ENCODE results near the gene BAG1.

- TF ChIP-seq CTCF (IDR thresholded peaks at IDR 0.05; ENCODE audit: insufficient read depth, low read length) (no peak), GABPA (IDR thresholded peaks at IDR 0.05; ENCODE audit: low read depth) (no peak), POLR2AphosphoS5 (IDR thresholded peaks at IDR 0.05; ENCODE audit: low read depth) (no peak), REST (IDR thresholded peaks at IDR 0.05; ENCODE audit: insufficient replicate concordance, low read depth) (no peak), SPI1 (IDR thresholded peaks at IDR 0.05; ENCODE audit: borderline replicate concordance, low read depth) (no peak)
Observed at GRCh38 chr9:33223696-33224095, 40.8 kb downstream of the BAG1 start.

Data from HL-60 (cell line).